HG02840 (cell line): ENCODE results near the gene OR52H1.

Experiments
- ATAC-seq: cut with Tn5 transposase; IDR thresholded peaks from one replicate; pipeline ENCODE4 v1.9.1; 2021; ENCODE audit warnings: mild to moderate bottlenecking, moderate library complexity, moderate number of reproducible peaks; ENCODE audit not compliant: unreplicated experiment, low FRiP score

The OR52H1 gene

GRCh38 chr11:5536482-5536881, 11.9 kb downstream of the OR52H1 start:
- no peak for ATAC-seq

GRCh38 chr11:5534046-5534445, 14.3 kb downstream of the OR52H1 start:
- no peak for ATAC-seq

DNA sequence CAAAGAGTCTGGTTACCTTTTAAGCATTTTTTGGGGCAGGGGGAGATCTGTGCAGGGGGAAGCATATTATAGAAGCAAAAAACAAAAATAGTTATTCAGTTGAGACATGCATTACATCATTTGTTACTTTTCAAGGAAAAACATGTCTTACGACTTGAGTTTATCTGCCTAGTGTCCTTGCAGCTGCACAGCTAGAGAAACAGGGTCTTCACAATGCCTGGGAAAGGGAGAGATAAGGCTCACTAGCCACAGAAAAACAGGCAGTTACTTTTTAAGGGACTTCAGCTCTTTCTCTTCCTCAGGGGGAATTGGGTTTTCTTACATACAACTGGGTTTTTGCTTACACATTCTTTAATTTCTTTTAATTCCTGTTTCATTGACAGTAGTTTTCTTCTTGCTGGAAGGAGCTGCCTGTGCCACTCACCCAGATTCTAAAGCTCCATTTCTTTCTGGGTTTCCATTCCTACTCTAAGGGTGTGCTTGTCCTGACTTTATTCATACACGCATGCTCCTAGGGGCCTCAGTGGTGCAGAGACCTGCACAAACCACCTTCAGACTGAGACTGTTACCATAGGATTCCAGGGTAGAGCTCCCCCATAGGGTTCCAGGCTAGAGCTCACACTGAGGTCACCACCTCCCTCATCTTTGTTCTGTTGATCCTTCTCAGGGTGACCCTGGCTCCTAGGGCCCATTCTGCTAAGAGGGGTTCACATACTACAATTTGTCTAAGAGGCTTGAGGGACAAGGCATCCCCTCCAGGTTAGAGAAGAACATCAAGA, 17.1 kb downstream of the OR52H1 start:
- no peak for ATAC-seq

GRCh38 chr11:5528495-5528894, 19.8 kb downstream of the OR52H1 start:
- no peak for ATAC-seq

GRCh38 chr11:5527716-5528115, 20.6 kb downstream of the OR52H1 start:
- no peak for ATAC-seq

DNA sequence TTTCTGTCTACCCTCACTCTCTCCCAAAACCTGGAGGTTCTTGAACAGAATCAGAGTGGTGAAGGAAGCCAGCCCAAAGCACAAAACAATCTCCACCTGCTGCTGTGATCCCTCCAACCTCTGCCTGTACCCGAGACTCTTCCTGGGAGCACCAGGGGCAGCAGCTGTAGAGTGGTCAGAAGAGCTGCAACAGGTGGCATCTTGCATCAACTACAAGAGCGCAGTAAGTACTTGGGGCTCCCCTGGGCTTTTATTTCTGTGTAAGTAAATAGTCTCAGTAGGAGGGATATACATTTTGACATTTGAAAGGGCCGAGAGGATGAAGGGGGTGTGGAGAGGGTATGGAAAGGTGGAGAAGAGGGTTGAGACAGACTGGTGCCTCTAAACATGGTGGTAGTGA, 23.6 kb downstream of the OR52H1 start:
- no peak for ATAC-seq

DNA sequence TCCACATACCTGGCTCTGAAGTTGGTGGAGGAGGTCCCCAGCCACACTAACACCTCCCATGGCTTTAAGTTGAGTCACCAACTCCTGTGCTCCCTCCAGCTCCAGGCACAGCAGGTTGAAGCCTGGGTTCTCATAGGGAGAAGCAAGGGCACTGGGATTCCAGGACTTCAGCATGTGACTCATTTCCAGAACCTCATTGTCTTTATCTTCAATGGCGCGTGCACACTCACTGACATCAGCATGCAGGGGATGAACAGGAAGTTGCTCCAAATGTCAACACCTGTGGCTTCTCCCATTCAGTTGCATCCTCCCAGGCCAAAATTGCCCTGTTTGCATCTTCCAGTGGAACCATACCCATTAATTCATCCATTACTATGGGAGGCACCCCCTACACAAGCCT, 26.0 kb downstream of the OR52H1 start:
- ATAC-seq, result no peak

DNA sequence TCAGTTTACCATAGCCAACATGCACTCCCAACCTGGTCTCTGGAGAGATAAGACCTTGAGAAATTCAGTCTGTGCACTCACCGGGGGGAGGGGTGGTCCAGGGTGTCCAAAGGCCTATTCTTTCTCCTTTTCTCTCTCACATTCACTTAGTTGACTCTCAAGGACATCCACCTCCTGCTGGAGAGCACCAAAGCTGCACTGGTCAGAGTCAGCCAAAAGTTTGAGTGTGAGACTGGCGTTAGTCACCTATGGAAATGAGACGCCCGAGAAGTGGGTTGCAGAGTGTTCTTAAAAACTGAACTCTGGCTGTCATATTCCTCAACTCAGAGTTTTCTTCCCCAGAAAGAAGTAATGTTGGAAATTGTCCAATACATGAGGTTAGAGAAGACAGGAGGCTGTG, 26.8 kb downstream of the OR52H1 start:
- no peak for ATAC-seq

DNA sequence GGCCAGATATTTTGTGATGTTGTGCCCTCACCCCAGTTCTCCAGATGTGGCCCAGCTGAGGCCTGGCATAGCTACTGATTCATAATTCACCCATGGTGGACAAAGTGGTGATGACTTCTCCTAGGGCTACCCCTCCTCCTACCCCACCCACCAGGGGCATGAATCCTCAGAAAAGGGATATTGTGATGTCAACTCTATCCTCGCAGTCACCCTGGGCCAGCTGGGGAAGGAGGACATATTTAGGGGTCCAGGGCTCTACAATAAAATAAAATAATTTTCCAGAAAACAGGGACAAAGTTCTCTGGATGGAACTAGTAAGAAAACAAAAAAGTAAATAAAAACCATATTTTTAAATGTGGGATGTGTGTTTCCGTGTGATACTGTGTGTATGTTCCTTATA, 31.7 kb downstream of the OR52H1 start, which contains the start of gene UBQLNL:
UBQLNL (minus strand) TSS at position 101 of the 400 bp plus-strand sequence. CDS start 258 bp downstream, outside the sequence.
- no peak for ATAC-seq

- no peak for ATAC-seq
These were observed 33.5 kb downstream of the OR52H1 start for GRCh38 chr11:5514841-5515240.

DNA sequence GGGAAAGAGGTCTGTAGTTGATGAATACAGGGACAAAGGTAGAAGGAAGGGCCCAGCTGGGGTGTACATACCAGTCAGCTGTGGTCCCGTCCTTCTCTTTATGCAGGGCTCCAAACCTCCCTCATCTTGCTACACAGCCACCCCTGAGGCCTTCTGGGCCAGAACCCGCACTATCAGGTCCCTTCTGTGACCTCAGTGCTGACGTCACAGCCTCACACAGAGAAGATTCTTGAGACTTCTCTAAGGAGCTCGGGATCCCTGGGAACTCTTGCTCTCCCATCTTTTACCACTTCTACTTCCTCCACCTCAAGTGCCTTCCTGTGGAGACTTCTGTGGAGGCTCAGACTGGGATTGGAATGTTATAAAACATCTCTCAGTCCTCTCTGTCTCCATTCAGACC, 38.5 kb downstream of the OR52H1 start, which contains the start of gene UBQLN3:
UBQLN3 (minus strand) TSS at position 155 of the 400 bp plus-strand sequence. CDS start 399 bp downstream, outside the sequence.
- no peak for ATAC-seq

DNA sequence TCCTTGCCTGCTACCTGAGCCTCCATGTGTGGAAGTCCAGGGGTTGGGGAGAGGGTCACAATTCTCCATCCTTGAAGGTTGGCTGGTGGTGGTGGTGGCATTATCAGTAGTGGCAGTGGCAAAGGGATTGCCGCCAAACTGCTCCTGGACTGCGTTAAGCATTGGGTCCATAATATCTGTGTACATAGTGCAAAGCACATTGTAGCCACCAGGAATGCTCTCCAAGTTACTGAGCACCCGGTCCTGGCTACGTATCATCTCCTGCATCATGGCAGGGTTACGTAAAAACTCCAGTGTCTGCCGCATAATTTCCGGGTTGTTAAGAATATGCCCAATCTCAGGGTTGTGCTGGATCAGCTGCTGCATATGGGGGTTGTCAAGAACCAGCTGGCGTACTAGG, 39.7 kb downstream of the OR52H1 start:
- ATAC-seq, result no peak

GRCh38 chr11:5507933-5508305, 40.4 kb downstream of the OR52H1 start:
- ATAC-seq, result no peak

DNA sequence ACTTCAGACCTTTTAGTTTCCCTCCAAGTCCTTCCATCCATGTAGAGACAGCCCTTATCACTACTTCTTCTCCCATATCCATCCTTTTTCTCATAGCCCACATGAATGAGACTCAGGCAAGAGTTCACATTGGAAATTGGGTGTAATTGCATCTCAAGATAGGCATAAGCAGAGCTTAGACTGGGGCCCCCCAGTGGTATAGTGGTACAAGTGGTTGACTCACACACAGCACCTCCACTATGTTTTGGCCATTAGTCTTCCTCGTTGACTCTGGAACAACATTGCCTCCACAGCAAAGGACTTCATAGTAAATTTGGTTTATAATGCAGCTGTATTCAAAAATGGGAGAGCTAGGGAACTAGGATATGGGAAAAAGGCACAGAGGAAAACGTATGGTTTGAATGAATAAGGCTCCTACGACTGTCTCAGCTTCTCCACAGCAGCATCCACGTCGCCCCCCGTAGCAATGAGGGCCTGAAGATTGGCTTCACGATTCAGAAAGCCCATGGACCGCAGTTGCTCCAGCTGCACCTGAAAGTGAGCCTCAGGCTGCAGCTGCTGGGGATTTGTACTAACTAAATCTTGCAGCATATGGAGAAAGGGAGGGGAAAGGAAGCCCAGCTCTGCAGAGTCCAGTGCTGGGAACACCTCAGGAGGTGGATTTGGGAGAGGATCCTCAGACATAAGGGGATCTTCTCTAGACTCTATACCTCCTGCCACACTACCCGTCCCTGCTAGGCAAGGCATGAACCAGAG, 41.0 kb downstream of the OR52H1 start:
- no peak for ATAC-seq

DNA sequence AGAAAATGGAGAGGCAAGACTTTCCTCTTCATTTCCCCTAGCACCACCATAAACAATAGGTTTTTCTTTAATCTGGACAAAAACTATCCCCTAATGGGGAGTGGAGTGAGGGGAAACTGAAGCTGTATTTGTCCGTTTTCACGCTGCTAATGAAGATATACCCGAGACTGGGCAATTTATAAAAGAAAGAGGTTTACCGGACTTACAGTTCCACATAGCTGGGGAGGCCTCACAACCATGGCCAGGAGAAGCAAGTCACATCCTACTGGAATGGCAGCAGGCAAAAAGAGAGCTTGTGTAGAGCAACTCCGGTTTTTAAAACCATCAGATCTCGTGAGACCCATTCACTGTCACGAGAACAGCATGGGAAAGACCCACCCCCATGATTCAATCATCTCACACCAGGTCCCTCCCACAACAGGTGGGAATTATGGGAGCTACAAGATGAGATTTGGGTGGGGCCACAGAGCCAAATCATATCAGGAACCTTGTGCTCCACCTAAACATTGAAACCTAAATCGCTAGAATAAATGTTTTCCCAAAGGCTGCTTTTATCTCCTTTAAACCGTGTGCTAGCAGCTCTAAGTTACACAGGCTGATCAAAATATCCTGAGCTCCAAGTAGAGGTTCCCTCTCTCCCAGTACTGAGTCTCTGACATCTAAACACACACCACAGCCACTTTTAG, 42.8 kb downstream of the OR52H1 start:
- no peak for ATAC-seq

DNA sequence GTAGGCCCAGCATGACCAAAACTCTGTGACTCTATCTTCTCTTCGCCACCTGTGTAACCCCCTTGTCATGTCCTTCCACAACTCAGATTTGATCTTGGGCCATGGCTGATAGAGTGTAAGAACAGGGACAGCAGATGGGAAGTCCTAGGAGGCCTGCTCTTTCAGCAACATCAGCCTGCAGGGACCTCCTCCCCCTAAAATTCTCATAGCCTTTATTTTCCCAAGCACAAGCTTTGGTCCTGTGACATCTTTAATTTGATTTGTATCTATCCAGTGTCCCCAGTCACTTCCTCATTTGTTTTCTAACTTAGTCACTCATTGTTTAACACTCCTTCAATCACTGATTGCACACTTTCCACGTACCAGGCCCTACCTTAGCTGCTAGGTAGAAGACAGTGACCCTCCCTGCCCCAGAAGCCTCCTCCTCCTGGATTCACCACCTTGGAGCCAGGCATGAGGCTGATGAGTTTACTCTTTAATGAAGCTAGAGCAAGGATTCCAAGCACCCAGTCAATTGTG, 43.9 kb downstream of the OR52H1 start:
- no peak for ATAC-seq

DNA sequence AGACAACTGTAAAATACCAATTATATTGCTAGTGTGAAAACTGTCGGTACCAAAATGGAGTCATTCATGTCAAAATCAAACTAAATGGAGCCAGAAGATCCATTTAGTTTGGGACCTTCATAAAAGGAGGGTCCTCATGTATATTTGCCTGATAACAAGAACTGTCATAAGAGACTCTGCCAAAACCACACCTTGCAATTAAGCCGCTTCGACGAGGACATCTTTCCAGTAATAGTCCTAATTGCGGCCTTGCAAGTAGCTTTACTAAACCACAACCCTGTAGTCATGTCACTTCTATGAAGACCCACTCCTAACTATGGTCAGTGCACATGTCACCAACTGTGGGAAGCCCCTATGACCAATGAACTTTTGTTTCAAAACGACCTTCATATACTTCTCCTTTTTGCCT, 47.9 kb downstream of the OR52H1 start:
- ATAC-seq, result no peak

GRCh38 chr11:5499671-5500070, 48.7 kb downstream of the OR52H1 start:
- ATAC-seq, result no peak
